ENCODE results near the gene VSIG8. TPM values are rescaled to one million over a fixed set of nuclear protein-coding genes. Genes with fewer than 3 reads are reported as not detected.

VSIG8 gene
- total RNA-seq, 1 donor, result not detected

DNA sequence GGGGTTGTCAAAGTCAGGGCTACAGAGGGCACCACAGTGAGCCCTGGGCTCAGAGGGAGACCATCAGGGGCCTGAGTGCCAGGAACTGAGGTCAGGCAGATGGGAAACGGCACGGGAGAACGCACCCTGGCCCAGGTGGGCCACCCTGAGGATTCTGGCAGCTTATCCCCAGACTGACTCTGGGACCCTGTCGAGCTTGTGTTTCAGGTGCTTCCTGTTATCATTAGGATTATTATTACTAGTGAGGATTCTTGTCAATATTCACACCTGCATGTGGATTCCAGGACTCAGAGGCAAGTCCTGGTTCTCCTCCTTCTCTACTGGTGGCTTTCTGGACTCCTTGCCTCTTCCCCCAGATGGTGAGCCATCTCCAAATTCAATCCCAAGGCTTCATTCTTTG lies 15.2 kb downstream of the VSIG8 start:
- H3K4me3 ChIP-seq (ENCODE audit: low read depth, low read length), result no peak overlapping the region
- no peak for TF ChIP-seq CTCF (IDR thresholded peaks at IDR 0.05; ENCODE audit: insufficient read depth, low read length)
- no peak for DNase-seq (ENCODE audit: low read depth)

- no peak for TF ChIP-seq CTCF (IDR thresholded peaks at IDR 0.05; ENCODE audit: insufficient read depth, low read length)
- DNase-seq (ENCODE audit: low read depth), result no peak
- no peak overlapping the region for H3K4me3 ChIP-seq (ENCODE audit: low read depth, low read length)
Measured at GRCh38 chr1:159845751-159846629, 16.5 kb downstream of the VSIG8 start.

DNA sequence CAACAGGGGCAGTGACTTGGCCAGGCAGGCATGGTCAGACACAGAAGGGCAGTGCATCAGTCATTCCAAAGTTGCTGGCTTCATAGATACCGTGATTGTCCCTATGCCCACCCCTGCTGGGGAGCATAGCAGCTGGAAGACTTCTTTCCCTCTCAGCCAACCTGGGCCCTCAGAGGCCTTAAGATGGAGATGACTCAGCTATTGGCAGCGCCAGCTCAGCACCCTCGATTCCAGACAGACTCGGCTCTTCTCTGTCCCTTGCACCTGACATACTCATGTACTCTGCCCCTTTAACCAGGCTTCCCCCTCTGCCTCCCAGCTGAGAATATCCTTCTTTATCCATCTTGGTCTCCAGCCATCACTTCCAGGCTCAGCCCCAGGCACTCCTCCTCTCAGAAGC lies 19.0 kb downstream of the VSIG8 start:
- H3K4me3 ChIP-seq (ENCODE audit: low read depth, low read length), result no peak overlapping the region
- TF ChIP-seq CTCF (IDR thresholded peaks at IDR 0.05; ENCODE audit: insufficient read depth, low read length), result no peak
- DNase-seq (ENCODE audit: low read depth), result no peak

GRCh38 chr1:159841749-159842148 lies 20.7 kb downstream of the VSIG8 start:
- no peak for TF ChIP-seq CTCF (IDR thresholded peaks at IDR 0.05; ENCODE audit: insufficient read depth, low read length)
- DNase-seq (ENCODE audit: low read depth), result no peak

GRCh38 chr1:159839116-159839849 lies 23.2 kb downstream of the VSIG8 start:
- no peak for TF ChIP-seq CTCF (IDR thresholded peaks at IDR 0.05; ENCODE audit: insufficient read depth, low read length)
- no peak for DNase-seq (ENCODE audit: low read depth)
- H3K4me3 ChIP-seq (ENCODE audit: low read depth, low read length), result no peak overlapping the region

More at GRCh38 chr1:159841749-159842148, 20.7 kb downstream of the VSIG8 start:
- no peak overlapping the region for H3K4me3 ChIP-seq (ENCODE audit: low read depth, low read length)

- no peak for DNase-seq (ENCODE audit: low read depth)
- H3K4me3 ChIP-seq (ENCODE audit: low read depth, low read length), result no peak overlapping the region
- TF ChIP-seq CTCF (IDR thresholded peaks at IDR 0.05; ENCODE audit: insufficient read depth, low read length), result no peak
Measured at GRCh38 chr1:159838715-159839114, 23.7 kb downstream of the VSIG8 start.
